Measurements from ENCODE around the gene TRABD2A. TPM values are rescaled to one million over a fixed set of nuclear protein-coding genes. Genes with fewer than 3 reads are reported as not detected.

The TRABD2A gene
- total RNA-seq, 3 donors from 2014 or later: 2.2 to 7.4 (median 5.6) TPM

- Histone ChIP-seq H3K27ac (no peak overlapping the region), H3K27me3 (no peaks in the 10 kb centered on the region), H3K36me3 (no peaks in the 10 kb centered on the region), H3K9me3 (no peaks in the 10 kb centered on the region), H3K4me3 (no peak overlapping the region), H3K4me1 (no peaks in the 10 kb centered on the region)
- no peak for DNase-seq (ENCODE audit: low spot score in 2 of 2)
- intact Hi-C loops (cut with DNase I; ENCODE audit: low total_unique reads): no loop called here
- no peak for TF ChIP-seq CTCF (IDR thresholded peaks at IDR 0.05)
- no peak for TF ChIP-seq POLR2A (IDR thresholded peaks at IDR 0.05)
- TF ChIP-seq POLR2AphosphoS5 (IDR thresholded peaks at IDR 0.05): no peak
Measured at GRCh38 chr2:84827978-84828575, 52.8 kb downstream of the TRABD2A start.

DNA sequence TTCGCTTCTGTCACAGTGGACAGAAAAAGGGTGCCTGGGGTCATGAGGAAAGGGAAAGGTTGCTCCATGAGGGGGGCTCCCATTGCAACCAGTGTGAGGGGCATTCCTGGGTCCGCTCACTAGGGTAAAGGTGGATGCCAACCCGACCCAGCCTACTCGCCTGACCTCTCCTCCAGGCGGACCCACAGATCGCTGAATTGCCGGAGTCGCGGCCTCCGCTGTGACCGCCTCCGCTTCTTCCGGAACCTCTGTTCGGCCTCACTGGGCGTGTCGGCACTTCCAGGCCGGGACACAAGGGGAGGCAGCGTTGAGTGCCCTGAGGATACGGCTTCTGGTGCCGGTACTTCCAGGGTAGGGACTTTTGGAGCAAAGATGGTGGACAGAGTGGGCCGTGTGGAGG, 57.1 kb downstream of the TRABD2A start:
- no peaks in the 10 kb centered on the region for H3K4me1 ChIP-seq
- no peak overlapping the region for H3K27ac ChIP-seq
- no peaks in the 10 kb centered on the region for H3K9me3 ChIP-seq
- intact Hi-C loops (cut with DNase I; ENCODE audit: low total_unique reads): no loop called here
- no peak for TF ChIP-seq CTCF (IDR thresholded peaks at IDR 0.05)
- TF ChIP-seq POLR2A (IDR thresholded peaks at IDR 0.05): no peak
- TF ChIP-seq POLR2AphosphoS5 (IDR thresholded peaks at IDR 0.05): no peak
- no peak for DNase-seq (ENCODE audit: low spot score in 2 of 2)
- no peak overlapping the region for H3K4me3 ChIP-seq
- H3K27me3 ChIP-seq: no peaks in the 10 kb centered on the region
- H3K36me3 ChIP-seq: no peaks in the 10 kb centered on the region

DNA sequence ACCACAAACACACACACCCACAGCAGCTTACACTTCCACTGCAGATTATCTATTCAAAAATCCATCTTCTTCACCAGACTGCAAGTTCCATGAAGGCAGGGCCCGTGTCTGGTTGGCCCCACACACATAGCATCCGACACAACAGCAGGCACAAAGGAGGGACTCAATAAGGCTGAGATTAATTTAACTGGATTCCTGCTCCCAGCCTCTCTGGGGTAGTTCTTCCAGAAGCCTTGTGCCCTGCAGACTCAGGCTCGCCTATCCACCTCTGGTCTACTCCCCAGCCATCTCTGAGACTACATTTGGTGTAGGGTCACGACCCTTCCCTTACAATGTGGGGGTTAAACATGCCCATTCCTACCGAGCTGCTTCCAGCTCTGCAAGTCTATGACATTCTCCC, 57.7 kb downstream of the TRABD2A start:
- H3K27ac ChIP-seq: no peak overlapping the region
- H3K4me3 ChIP-seq: no peak overlapping the region
- TF ChIP-seq POLR2AphosphoS5 (IDR thresholded peaks at IDR 0.05) (no peak), CTCF (IDR thresholded peaks at IDR 0.05) (no peak), POLR2A (IDR thresholded peaks at IDR 0.05) (no peak)
- no peak for DNase-seq (ENCODE audit: low spot score in 2 of 2)
- H3K4me1 ChIP-seq: no peaks in the 10 kb centered on the region
- H3K36me3 ChIP-seq: no peaks in the 10 kb centered on the region
- H3K27me3 ChIP-seq: no peaks in the 10 kb centered on the region
- intact Hi-C loops (cut with DNase I; ENCODE audit: low total_unique reads): no loop called here
- H3K9me3 ChIP-seq: no peaks in the 10 kb centered on the region

GRCh38 chr2:84821806-84822205, 59.1 kb downstream of the TRABD2A start:
- Histone ChIP-seq H3K27me3 (no peaks in the 10 kb centered on the region), H3K36me3 (no peaks in the 10 kb centered on the region), H3K4me3 (no peak overlapping the region), H3K27ac (no peak overlapping the region), H3K4me1 (no peaks in the 10 kb centered on the region), H3K9me3 (no peaks in the 10 kb centered on the region)
- intact Hi-C loops (cut with DNase I; ENCODE audit: low total_unique reads): no loop called here
- no peak for DNase-seq (ENCODE audit: low spot score in 2 of 2)
- TF ChIP-seq CTCF (IDR thresholded peaks at IDR 0.05) (no peak), POLR2A (IDR thresholded peaks at IDR 0.05) (no peak), POLR2AphosphoS5 (IDR thresholded peaks at IDR 0.05) (no peak)

DNA sequence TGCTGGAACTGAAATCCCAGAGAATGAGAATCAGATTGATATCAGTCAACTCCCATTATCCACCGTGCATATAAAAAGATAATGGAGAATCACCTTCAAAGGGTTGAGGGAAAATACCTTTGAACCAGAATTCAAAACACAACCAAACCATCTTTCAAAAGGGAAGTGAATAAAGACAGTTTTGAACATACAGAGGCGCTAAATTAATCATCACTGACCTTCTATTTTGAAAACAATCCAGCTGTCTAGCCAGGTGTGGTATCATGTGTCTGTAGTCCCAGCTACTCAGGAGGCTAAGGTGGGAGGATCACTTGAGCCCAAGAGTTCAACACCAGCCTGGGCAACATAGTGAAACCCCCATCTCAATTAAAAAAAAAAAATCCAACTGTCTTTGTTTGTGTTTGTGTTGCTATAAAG, 63.6 kb downstream of the TRABD2A start:
- H3K27me3 ChIP-seq: no peaks in the 10 kb centered on the region
- H3K4me3 ChIP-seq: no peak overlapping the region
- no peaks in the 10 kb centered on the region for H3K9me3 ChIP-seq
- no peak for DNase-seq (ENCODE audit: low spot score in 2 of 2)
- intact Hi-C loops (cut with DNase I; ENCODE audit: low total_unique reads): no loop called here
- no peak overlapping the region for H3K27ac ChIP-seq
- H3K4me1 ChIP-seq: no peaks in the 10 kb centered on the region
- TF ChIP-seq POLR2A (IDR thresholded peaks at IDR 0.05) (no peak), CTCF (IDR thresholded peaks at IDR 0.05) (no peak), POLR2AphosphoS5 (IDR thresholded peaks at IDR 0.05) (no peak)
- H3K36me3 ChIP-seq: no peaks in the 10 kb centered on the region

Measured in breast epithelium (tissue), 4 donors.